ENCODE data around the gene ZNF521.

DNA sequence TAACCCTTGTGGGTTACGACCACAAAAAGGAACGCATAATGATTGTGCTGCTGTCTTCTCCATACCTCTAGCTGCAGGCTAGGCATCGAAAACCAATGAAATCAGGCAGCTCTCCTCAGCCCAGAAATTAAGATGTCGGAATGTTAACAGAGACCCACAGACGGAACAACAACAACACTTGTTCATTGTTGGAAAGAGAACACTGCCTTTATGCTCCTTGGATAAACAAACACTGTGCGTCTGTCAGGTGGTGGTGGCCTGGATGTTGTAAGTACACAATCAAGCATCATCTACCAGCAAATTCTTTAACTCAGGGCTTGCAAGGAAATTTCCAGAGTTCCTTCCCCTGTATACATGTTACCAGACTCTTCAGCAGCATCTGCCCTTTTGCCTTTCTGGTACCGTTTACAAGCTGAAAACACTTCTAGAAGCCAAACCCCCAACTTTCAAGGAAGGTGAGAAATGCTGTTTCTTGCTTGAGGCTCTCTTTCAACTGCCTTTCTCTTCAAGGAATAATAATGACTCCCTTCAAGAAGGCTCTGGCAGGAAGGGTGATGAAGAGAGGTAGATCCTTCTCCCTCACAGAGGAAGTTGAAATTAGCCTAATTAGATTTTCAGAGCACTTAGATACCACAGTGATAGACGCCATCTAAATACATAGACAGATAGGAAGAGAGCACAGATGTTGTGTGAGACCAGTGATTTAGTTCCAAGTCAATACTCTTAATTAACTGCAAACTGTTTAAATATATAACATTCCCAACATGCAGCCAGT lies 332.7 kb downstream of the ZNF521 start:
- no peak for TF ChIP-seq POLR2AphosphoS5 (IDR thresholded peaks at IDR 0.05)
- TF ChIP-seq, protein P1, sequence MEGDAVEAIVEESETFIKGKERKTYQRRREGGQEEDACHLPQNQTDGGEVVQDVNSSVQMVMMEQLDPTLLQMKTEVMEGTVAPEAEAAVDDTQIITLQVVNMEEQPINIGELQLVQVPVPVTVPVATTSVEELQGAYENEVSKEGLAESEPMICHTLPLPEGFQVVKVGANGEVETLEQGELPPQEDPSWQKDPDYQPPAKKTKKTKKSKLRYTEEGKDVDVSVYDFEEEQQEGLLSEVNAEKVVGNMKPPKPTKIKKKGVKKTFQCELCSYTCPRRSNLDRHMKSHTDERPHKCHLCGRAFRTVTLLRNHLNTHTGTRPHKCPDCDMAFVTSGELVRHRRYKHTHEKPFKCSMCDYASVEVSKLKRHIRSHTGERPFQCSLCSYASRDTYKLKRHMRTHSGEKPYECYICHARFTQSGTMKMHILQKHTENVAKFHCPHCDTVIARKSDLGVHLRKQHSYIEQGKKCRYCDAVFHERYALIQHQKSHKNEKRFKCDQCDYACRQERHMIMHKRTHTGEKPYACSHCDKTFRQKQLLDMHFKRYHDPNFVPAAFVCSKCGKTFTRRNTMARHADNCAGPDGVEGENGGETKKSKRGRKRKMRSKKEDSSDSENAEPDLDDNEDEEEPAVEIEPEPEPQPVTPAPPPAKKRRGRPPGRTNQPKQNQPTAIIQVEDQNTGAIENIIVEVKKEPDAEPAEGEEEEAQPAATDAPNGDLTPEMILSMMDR (IDR thresholded peaks at IDR 0.05), result no peak
- TF ChIP-seq POLR2A (IDR thresholded peaks at IDR 0.05), result no peak

Measured in breast epithelium (tissue), 3 donors.